ENCODE measurements around the gene MAPKAPK3.

DNA sequence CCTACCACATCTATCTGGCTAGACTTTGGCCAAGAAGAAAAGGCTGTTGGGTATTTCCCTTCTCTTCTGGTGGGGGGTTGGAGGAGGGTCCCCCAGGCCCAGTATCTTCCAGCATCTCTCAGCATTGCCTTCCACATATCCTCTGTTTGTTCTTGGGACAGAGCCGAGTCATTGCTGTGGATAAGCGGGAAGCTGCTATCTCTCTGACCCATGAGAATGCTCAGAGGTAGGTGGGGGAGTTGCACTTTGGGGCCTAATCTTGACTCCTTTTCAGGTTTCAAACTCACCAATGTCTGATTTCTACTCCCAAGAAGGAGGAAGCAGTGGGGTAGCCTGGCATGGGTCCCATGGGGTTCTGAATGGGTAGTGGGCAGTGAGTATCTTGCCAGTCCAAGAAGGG lies 39.6 kb upstream of the MAPKAPK3 start:
- TF ChIP-seq POLR2AphosphoS5 (IDR thresholded peaks at IDR 0.05) (no peak), POLR2A (IDR thresholded peaks at IDR 0.05) (no peak)
- TF ChIP-seq, protein P1, sequence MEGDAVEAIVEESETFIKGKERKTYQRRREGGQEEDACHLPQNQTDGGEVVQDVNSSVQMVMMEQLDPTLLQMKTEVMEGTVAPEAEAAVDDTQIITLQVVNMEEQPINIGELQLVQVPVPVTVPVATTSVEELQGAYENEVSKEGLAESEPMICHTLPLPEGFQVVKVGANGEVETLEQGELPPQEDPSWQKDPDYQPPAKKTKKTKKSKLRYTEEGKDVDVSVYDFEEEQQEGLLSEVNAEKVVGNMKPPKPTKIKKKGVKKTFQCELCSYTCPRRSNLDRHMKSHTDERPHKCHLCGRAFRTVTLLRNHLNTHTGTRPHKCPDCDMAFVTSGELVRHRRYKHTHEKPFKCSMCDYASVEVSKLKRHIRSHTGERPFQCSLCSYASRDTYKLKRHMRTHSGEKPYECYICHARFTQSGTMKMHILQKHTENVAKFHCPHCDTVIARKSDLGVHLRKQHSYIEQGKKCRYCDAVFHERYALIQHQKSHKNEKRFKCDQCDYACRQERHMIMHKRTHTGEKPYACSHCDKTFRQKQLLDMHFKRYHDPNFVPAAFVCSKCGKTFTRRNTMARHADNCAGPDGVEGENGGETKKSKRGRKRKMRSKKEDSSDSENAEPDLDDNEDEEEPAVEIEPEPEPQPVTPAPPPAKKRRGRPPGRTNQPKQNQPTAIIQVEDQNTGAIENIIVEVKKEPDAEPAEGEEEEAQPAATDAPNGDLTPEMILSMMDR (IDR thresholded peaks at IDR 0.05 in 8 of 11, conservative IDR thresholded peaks at IDR 0.05 in 3 of 11) = no peak

Measured in spleen (tissue), 7 donors.